Neural progenitor cell (in vitro differentiated cells): ENCODE data around the gene DNMT3A.

Source experiments
- EZH2 ChIP-seq: fragments of 200-600 bp; sonication (generic); IDR thresholded peaks from 2 replicates; pipeline ENCODE4 v1.6.1; 2017; ENCODE audit warnings: antibody characterized with exemption, mild to moderate bottlenecking, moderate library complexity
- EZH2phosphoT487 ChIP-seq: fragments of 200-600 bp; sonication (generic); IDR thresholded peaks from 2 replicates; pipeline ENCODE4 v1.6.1; 2017; ENCODE audit warnings: antibody characterized with exemption
- TF ChIP-seq, protein P1 (sequence below): fragments of 200-600 bp; sonication (generic); IDR thresholded peaks from 2 replicates; pipeline ENCODE4 v1.5.1; 2017; ENCODE audit warnings: antibody characterized with exemption, mild to moderate bottlenecking

DNA sequence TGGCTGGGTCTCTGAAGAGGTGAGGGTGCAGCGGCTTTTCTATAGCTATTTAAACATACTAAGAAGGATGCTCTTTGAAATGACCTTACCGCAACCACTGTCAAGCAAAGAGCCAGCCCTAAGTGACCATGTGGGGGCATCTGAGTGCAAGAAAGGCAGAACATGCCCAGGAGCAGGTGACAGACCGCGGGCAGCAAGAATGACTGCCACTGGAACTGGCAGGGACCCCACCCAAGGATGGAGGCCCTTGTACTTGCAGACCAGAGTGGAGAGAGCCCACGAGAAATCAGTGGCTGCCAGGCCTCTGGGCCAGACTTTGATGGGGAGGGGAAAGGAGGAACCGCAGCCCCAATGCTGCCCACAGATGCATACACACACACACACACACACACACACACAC, 33.1 kb downstream of the DNMT3A start:
- TF ChIP-seq, protein P1, sequence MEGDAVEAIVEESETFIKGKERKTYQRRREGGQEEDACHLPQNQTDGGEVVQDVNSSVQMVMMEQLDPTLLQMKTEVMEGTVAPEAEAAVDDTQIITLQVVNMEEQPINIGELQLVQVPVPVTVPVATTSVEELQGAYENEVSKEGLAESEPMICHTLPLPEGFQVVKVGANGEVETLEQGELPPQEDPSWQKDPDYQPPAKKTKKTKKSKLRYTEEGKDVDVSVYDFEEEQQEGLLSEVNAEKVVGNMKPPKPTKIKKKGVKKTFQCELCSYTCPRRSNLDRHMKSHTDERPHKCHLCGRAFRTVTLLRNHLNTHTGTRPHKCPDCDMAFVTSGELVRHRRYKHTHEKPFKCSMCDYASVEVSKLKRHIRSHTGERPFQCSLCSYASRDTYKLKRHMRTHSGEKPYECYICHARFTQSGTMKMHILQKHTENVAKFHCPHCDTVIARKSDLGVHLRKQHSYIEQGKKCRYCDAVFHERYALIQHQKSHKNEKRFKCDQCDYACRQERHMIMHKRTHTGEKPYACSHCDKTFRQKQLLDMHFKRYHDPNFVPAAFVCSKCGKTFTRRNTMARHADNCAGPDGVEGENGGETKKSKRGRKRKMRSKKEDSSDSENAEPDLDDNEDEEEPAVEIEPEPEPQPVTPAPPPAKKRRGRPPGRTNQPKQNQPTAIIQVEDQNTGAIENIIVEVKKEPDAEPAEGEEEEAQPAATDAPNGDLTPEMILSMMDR: no peak
- TF ChIP-seq EZH2 (no peak), EZH2phosphoT487 (no peak)
